RWPE1 (cell line): ENCODE results near the gene RNF151.

Source experiments
- CTCF ChIA-PET: fragments of 350-600 bp; sonication (Branson Sonifier 250); formaldehyde crosslinking; extraction: SDS; loops from one replicate; lab custom pipeline; 2021; lab: Yijun Ruan, JAX
- POLR2A ChIA-PET: fragments of 400-600 bp; formaldehyde crosslinking; extraction: SDS; loops from one replicate; lab custom pipeline; 2020; ENCODE audit warnings: antibody characterized with exemption; ENCODE audit not compliant: low non-redundant PET; lab: Yijun Ruan, JAX
- DNase-seq: peaks from one replicate; pipeline ENCODE4 v3.0.0; 2012; ENCODE audit warnings: low spot score
- H3K27ac ChIP-seq: fragments of 450-650 bp; 2 replicates; pipeline ENCODE4 v1.5.1; 2017
- CTCF ChIP-seq: fragments of 450-650 bp; conservative IDR thresholded peaks from 2 replicates; pipeline ENCODE4 v1.5.1; 2017; ENCODE audit warnings: low read depth, mild to moderate bottlenecking

RNF151 gene

DNA sequence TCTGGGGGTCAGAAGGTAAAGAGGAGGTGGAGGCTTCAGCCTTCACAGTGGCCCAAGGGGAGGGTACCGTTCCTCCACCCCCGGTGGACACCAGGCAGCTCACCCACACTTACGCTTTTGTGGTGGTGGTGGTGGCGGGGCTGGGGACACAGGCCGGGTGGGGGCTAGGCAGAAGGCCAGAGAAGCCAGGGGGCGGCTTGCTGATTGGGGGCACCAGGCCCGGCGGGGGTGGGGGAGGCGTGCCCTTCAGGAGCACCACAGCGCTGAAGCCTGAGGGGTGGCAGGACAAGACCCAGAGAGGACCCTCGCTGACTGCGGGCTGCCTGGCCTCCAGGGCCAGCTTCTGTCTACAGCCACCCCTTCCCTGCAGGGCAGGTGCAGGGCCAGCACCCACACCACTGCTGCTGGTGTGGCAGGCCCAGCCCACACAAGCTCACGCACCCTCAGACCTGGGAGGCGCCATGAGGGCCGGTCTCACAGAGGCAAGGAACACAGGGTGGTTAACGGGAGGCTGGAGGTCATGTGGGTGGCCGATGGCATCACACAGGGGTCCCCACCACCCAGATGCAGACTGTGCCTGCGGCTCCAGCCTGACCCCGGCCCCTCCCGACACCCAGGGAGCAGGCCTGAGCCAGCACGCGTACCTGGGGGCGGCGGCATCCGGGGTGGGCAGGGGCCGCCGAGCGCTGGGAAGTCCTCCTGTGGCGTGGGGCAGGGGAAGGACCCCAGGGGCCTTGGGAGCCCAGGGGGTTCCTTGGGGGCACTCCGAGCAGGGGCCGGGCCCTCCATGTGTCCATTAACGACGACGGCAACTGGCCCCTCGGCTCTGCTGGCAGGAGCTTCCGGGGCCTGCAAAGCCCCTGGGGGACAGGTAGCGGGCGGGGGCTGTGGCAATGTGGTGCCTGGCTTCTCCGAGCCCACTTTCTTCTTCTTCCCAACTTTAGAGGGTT, 32.5 kb downstream of the RNF151 start:
- POLR2A ChIA-PET, result no interaction called here
- DNase-seq, result no peak
- CTCF ChIA-PET, result no interaction called here
- H3K27ac ChIP-seq, result peak overlapping the region; percentile 98
- no peak for TF ChIP-seq CTCF

DNA sequence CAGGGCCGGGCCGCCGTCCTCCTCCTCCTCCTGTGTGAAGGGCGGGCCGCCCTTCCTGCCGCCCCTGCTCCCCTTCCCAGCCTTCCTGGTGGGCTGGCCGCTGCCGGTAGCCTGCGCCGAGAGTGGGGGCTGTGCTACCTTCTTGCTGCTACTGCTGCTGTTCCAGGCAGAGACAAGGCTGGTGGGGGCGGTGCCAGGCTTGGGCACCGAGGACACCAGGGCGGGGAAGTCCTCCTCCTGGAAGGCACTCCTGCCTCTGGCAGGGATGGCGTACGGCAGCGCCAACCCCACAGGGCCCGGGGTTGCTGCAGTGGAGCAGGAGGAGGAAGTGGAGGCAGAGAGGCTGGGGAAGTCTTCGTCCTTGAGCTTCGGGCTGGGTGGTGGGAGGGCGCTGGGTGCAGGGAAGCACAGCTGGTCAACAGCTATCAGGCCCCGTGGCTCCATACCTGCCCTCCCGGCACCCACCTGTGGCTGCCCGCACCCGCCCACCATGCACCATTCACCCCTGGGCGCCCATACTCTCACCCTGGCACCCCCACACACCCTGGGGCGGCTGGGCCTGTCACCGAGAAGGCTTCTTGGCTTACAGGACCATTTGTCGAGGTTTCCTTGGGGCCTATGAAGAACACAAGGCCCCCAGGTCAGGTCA, 33.3 kb downstream of the RNF151 start:
- peak overlapping the region; percentile 98 for H3K27ac ChIP-seq
- DNase-seq, result no peak
- POLR2A ChIA-PET, result interaction anchor here (0.6 kb wide), 1 partner anchor 511 kb away, joined by 5 read pairs; no protein-coding TSS in a partner anchor
- CTCF ChIA-PET, result no interaction called here
- no peak for TF ChIP-seq CTCF

DNA sequence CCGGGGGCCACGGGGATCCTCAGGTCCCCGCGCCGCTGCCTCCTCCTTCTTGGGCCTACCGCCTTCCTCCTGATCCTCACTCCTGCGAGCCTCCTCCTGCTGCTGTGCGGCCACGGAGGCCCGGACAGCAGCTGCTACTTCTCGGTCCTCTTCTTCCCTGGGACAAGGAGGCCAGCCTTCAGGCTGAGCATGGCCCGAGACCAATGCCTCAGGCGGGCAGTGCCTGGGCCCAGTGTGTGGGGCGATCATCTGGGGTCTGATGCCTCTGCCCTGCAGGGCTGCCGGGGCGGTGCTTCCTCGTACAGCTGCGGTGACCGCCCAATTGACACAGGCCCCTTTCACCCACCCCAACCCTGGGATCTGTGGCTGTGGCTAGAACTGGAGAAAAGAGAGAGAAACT, 34.4 kb downstream of the RNF151 start:
- peak overlapping the region; percentile 98; the same call in 1 of the 2 replicates for H3K27ac ChIP-seq
- ChIA-PET CTCF (interaction anchor here (0.6 kb wide), 2 partner anchors 90 to 422 kb away, joined by 3 read pairs; no protein-coding TSS in a partner anchor), POLR2A (no interaction called here)
- TF ChIP-seq CTCF, result no peak
- DNase-seq, result no peak

DNA sequence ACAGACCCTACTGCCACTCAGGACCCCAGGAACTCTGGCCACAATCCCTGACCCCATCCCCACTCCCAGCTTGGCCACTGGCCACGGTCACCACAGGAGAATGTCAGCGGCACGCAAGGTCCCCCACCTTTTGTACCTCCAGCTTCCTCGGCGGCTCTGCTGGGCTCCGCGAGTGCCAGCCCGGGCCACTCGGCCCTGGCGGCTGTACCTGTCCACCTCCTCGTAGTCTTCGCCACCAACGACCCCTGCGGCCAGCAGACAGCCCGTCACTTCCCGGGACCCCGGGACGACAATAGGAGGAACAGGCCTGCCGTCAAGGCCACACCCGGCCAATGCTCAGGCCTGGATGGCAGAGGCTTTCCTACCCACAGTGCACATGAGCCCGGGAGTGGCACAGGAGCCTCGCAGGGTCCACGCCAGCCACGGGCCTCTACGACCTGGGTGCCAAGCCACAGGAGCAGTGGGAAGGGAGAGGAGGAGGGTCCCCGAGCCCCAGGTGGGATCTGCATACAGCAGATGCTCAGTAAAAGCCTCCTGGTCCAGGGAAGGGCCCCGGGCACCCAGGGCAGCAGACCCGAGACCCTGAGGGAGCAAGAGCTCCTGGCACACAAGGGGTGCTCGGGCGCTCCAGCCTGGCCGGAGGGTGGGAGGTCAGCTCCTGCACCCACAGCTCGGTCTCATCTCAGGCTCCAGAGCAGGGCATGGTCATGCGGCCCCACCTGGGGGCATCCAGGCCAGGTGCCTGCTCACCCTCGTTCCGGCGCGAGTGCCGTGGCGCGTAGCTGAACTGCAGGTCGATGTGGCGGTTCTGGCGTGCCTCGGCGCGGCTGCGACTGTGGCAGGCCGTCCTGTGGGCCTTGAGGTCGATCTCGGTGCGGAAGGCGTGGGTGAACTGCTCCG, 35.0 kb downstream of the RNF151 start:
- no peak for DNase-seq
- peak overlapping the region; percentile 98; the same call in 1 of the 2 replicates for H3K27ac ChIP-seq
- ChIA-PET POLR2A (no interaction called here), CTCF (interaction anchor here (0.7 kb wide), 1 partner anchor 139 kb away, joined by 3 read pairs; no protein-coding TSS in a partner anchor)
- TF ChIP-seq CTCF, result no peak

DNA sequence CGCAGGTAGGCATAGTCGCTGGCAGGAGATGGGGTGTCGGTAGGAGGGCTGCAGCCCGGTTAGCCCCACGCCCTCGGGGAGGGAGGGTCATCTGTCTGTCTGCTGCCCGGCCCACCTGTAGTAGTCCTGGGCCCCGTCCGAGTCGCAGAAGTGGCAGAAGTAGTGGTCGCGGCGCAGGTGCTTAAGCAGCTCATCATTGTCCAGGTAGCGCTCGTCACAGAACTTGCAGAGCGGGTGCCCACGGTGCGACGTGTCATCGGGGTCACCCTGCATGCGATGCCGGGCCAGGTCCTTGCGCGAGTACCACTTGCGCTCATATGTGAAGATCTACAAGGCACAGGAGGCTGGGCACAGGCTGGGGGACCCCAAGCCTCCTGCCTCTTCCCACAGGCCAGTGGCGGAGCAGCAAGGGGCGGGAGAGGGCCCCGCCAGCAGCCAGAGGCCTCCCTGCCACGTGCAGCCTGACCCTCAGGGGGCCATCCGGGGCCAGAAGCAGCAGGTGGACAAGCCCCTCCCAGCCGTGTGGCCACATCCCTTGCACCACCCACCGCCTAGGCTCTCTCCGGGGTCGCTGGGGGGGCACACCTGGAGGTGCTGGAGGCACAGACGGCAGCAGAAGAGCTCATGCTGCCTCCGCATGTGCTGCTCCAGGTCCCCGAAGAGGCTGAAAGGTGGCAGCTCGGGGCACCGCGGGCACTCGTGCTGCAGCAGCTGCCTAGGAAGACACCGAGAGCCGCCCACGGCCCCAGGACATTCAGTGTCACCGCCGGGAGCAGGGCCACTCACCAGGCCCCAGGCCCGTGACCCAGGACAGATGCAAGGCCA, 36.0 kb downstream of the RNF151 start:
- TF ChIP-seq CTCF, result no peak

More for the DNA sequence above, 36.0 kb downstream of the RNF151 start:
- peak overlapping the region; percentile 98 for H3K27ac ChIP-seq
- ChIA-PET CTCF (interaction anchor here (0.5 to 2.5 kb wide), 5 partner anchors 20 to 238 kb away, joined by 3 to 17 read pairs (median 3); no protein-coding TSS in a partner anchor), POLR2A (interaction anchor here (0.7 to 0.8 kb wide), 2 partner anchors 10 to 11 kb away, joined by 3 to 4 read pairs; no protein-coding TSS in a partner anchor)
- no peak for DNase-seq
